Stomach (tissue), 9 donors: Measurements from ENCODE around the gene DPM3. TPM values are rescaled to one million over a fixed set of nuclear protein-coding genes. Genes with fewer than 3 reads are reported as not detected.

Experiments used
- DNase-seq, 2 donors: peaks; one replicate each; pipeline versions ENCODE4 v3.0.0 to v3.0.0-alpha.2; 2013 to 2019
- H3K27ac ChIP-seq, 5 donors: fragments of 200-600 bp in 4 of 5; sonication (generic) in 4 of 5; one replicate each; pipeline ENCODE4 v1.5.1; 2013 to 2019; ENCODE audit warnings: mild to moderate bottlenecking in 1 of 5, moderate library complexity in 1 of 5
- H3K27me3 ChIP-seq, 3 donors: fragments of 200-600 bp; sonication (generic); one replicate each; pipeline ENCODE4 v1.5.1; 2017 to 2019; ENCODE audit warnings: mixed run types in 1 of 3
- H3K36me3 ChIP-seq, 4 donors: fragments of 200-600 bp; sonication (generic); 1 replicate in 3 of 4; 2 replicates in 1 of 4; pipeline ENCODE4 v1.5.1; 2016 to 2019
- H3K4me1 ChIP-seq, 4 donors: fragments of 200-600 bp; sonication (generic); one replicate each; pipeline ENCODE4 v1.5.1; 2016 to 2019
- H3K4me3 ChIP-seq, 4 donors: fragments of 200-600 bp; sonication (generic) in 3 of 4; one replicate each; pipeline ENCODE4 v1.5.1; 2016 to 2019; ENCODE audit warnings: mild to moderate bottlenecking in 1 of 4
- H3K9me3 ChIP-seq, 4 donors: fragments of 200-600 bp; sonication (generic); one replicate each; pipeline ENCODE4 v1.5.1; 2016 to 2019
- EP300 ChIP-seq: sonication (generic); formaldehyde crosslinking; IDR thresholded peaks from one replicate; pipeline ENCODE4 v1.6.1; 2017; ENCODE audit warnings: antibody characterized with exemption
- POLR2A ChIP-seq, 4 donors: fragments of 450-650 bp; IDR thresholded peaks; one replicate each; pipeline ENCODE4 v1.6.1; 2016; ENCODE audit warnings: antibody characterized with exemption in 4 of 4, control low read depth in 2 of 4, mild to moderate bottlenecking in 1 of 4, moderate library complexity in 1 of 4
- POLR2AphosphoS5 ChIP-seq, 3 donors: sonication (generic); formaldehyde crosslinking; IDR thresholded peaks; one replicate each; pipeline ENCODE4 v1.6.1; 2016; ENCODE audit warnings: antibody characterized with exemption in 3 of 3
- WGBS, 5 donors: extraction: QIAGEN DNeasy Blood & Tissue Kit in 3 of 5; methylation state at CpG; one replicate each; pipeline versions ENCODE4 v1.1.5 to v1.1.7; 2013 to 2018; 5-methylcytosine and 5-hydroxymethylcytosine counted together
- intact Hi-C: fragments of 100-400 bp; cut with DNase I; formaldehyde crosslinking; loops from one replicate; pipeline ENCODE4 v1.15.1; 2023; ENCODE audit warnings: low total_unique reads
- polyA plus RNA-seq, 3 donors: library from polyadenylated mRNA; stranded (reverse); fragments of 200-250 nt; gene quantifications; one replicate each; pipeline ENCODE4 v1.2.3, GENCODE V29; 2013
- total RNA-seq, 5 donors: library from RNA; depleted of rRNA; stranded (reverse); fragments of >200 nt; gene quantifications; one replicate each; pipeline versions ENCODE4 v1.1.0 to v1.2.3, GENCODE V29; 2014 to 2016
- TF ChIP-seq, protein P1 (sequence below), 7 experiments: fragments of 450-650 bp in 4 of 7; fragments of 200-600 bp in 3 of 7; sonication (generic) in 3 of 7; IDR thresholded peaks; one replicate each; pipeline ENCODE4 v1.5.1; 2016 to 2019; ENCODE audit warnings: antibody characterized with exemption in 7 of 7, control low read depth in 2 of 7, mild to moderate bottlenecking in 1 of 7
- donor health status: healthy with polysubstance abuse.
- donor health status: Bipolar disorder and iron deficiency.
- donor health status: healthy.

The DPM3 gene
- total and polyA plus RNA-seq, 8 donors: 13.3 to 301 (median 51.3) TPM; not detected in 1

DNA sequence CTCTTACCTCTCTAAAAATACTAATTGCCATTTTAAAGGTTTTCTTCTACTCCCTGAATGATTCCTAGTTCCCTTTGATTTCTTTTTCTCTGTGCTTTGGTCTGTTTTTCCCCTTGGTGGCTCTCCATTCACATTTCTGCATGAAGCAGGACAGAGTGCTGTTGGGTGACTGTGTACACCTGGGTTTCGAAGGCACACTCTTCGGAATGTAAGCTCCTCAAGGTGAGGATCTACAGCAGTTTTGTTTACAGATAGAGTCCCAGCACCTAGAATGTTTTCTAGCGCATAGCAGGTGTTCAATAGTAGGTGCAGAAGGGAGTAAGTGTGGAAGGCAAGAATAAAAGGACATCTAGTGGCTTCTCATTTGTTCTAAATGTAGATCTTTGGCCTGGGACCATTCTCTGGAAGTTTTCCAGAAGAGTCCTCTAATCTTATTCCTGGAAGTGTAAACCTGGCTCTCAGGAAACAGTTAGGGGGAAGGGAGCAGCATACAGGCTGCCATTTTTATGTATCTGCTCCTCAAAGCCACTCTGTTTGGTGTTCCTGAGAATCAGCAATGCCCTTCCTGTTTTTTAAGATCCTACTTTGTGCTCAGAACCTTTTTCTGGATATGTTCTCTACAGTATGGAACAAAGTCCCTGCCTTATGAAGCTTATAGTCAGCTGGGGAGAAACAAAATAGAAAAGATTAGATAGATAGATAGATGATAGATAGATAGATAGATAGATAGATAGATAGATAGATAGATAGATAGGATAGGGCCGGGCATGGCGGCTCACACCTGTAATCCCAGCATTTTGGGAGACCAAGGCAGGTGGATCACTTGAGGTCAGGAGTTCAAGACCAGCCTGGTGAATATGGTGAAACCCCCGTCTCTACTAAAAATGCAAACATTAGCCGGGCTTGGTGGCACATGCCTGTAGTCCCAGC lies 35.5 kb downstream of the DPM3 start:
- Histone ChIP-seq H3K27ac (peak overlapping the region; percentile 48 to 74 (median 68)), H3K36me3 (no peaks in the 10 kb centered on the region), H3K4me3 (no peak overlapping the region), H3K9me3 (no peaks in the 10 kb centered on the region), H3K27me3 (no peaks in the 10 kb centered on the region), H3K4me1 (peaks cover 5 to 30% (median 9%) of the 10 kb centered on the region in 4 donors)
- no peak for DNase-seq
- 44 to 64% (median 57%) methylated on average over 7 of the region's 7 CpGs for WGBS, 5 donors
- intact Hi-C loops: no loop called here
- TF ChIP-seq EP300 (no peak), POLR2AphosphoS5 (IDR thresholded peaks at IDR 0.05) (no peak), POLR2A (IDR thresholded peaks at IDR 0.05) (no peak)
- TF ChIP-seq, protein P1, sequence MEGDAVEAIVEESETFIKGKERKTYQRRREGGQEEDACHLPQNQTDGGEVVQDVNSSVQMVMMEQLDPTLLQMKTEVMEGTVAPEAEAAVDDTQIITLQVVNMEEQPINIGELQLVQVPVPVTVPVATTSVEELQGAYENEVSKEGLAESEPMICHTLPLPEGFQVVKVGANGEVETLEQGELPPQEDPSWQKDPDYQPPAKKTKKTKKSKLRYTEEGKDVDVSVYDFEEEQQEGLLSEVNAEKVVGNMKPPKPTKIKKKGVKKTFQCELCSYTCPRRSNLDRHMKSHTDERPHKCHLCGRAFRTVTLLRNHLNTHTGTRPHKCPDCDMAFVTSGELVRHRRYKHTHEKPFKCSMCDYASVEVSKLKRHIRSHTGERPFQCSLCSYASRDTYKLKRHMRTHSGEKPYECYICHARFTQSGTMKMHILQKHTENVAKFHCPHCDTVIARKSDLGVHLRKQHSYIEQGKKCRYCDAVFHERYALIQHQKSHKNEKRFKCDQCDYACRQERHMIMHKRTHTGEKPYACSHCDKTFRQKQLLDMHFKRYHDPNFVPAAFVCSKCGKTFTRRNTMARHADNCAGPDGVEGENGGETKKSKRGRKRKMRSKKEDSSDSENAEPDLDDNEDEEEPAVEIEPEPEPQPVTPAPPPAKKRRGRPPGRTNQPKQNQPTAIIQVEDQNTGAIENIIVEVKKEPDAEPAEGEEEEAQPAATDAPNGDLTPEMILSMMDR (IDR thresholded peaks at IDR 0.05): no peak

- Histone ChIP-seq H3K36me3 (no peaks in the 10 kb centered on the region), H3K4me1 (peaks cover 5 to 30% (median 9%) of the 10 kb centered on the region in 4 donors), H3K27me3 (no peaks in the 10 kb centered on the region), H3K27ac (no peak overlapping the region), H3K9me3 (no peaks in the 10 kb centered on the region), H3K4me3 (no peak overlapping the region)
- WGBS, 5 donors: 73 to 92% (median 87%) methylated on average over 9 of the region's 9 CpGs
- intact Hi-C loops: no loop called here
- DNase-seq: no peak
- TF ChIP-seq EP300 (no peak), POLR2A (IDR thresholded peaks at IDR 0.05) (no peak), POLR2AphosphoS5 (IDR thresholded peaks at IDR 0.05) (no peak)
- TF ChIP-seq, protein P1 (IDR thresholded peaks at IDR 0.05): no peak
Measured at GRCh38 chr1:155103325-155103724, 37.0 kb downstream of the DPM3 start.

GRCh38 chr1:155099331-155099730 lies 41.0 kb downstream of the DPM3 start:
- no peak for DNase-seq

GRCh38 chr1:155094622-155094948 lies 45.7 kb downstream of the DPM3 start:
- intact Hi-C loops: loop anchor here (5.0 kb wide), 1 partner anchor 73 kb away; no protein-coding TSS in a partner anchor
- no peaks in the 10 kb centered on the region for H3K9me3 ChIP-seq
- no peaks in the 10 kb centered on the region for H3K36me3 ChIP-seq
- no peak overlapping the region for H3K4me3 ChIP-seq
- DNase-seq: no peak
- 47 to 76% (median 62%) methylated on average over 2 of the region's 2 CpGs for WGBS, 5 donors
- H3K4me1 ChIP-seq: peaks cover 15 to 25% (median 21%) of the 10 kb centered on the region in 4 donors
- H3K27ac ChIP-seq: peak overlapping the region in 3 of 5 donors; percentile 17 to 46 (median 44)
- H3K27me3 ChIP-seq: no peaks in the 10 kb centered on the region
- no peak for TF ChIP-seq EP300
- TF ChIP-seq, protein P1 (IDR thresholded peaks at IDR 0.05): no peak

More at GRCh38 chr1:155099331-155099730, 41.0 kb downstream of the DPM3 start:
- intact Hi-C loops: no loop called here
- Histone ChIP-seq H3K4me1 (peaks cover 0 to 17% (median 2%) of the 10 kb centered on the region in 4 donors), H3K36me3 (no peaks in the 10 kb centered on the region), H3K4me3 (no peak overlapping the region), H3K27ac (no peak overlapping the region), H3K9me3 (no peaks in the 10 kb centered on the region), H3K27me3 (no peaks in the 10 kb centered on the region)
- no peak for TF ChIP-seq POLR2A (IDR thresholded peaks at IDR 0.05)
- TF ChIP-seq POLR2AphosphoS5 (IDR thresholded peaks at IDR 0.05): no peak
- TF ChIP-seq, protein P1 (IDR thresholded peaks at IDR 0.05): no peak
- no peak for TF ChIP-seq EP300
- WGBS, 5 donors: 80 to 89% (median 85%) methylated on average over 7 of the region's 7 CpGs
